Measurements from ENCODE around the gene SOST. TPM values are rescaled to one million over a fixed set of nuclear protein-coding genes. Genes with fewer than 3 reads are reported as not detected.

The SOST gene
- polyA plus RNA-seq, 3 donors, result not detected

- 5 to 7% (median 6%) methylated on average over 26 of the region's 26 CpGs for WGBS, 3 donors
- H3K27ac ChIP-seq (ENCODE audit: low read depth, low read length), result peak overlapping the region; percentile 94
Measured at GRCh38 chr17:43779145-43780125, 20.8 kb upstream of the SOST start.

- WGBS, 3 donors, result 0 to 1% (median 1%) methylated on average over 91 to 100 of the region's 100 CpGs
- H3K27ac ChIP-seq (ENCODE audit: low read depth, low read length), result peak within 1 kb of the TSS; percentile 94
Measured at GRCh38 chr17:43778337-43779144, 19.9 kb upstream of the SOST start, which contains the start of gene DUSP3. Gene DUSP3 (minus strand): TSS chr17:43778977. CDS start chr17:43778924, 53 bp downstream.

GRCh38 chr17:43774304-43775250, 16.0 kb upstream of the SOST start:
- 88 to 91% (median 90%) methylated on average over 16 of the region's 16 CpGs for WGBS, 3 donors
- no peak overlapping the region for H3K27ac ChIP-seq (ENCODE audit: low read depth, low read length)

GRCh38 chr17:43772877-43773648, 14.5 kb upstream of the SOST start:
- 55 to 81% (median 55%) methylated on average over 10 of the region's 10 CpGs for WGBS, 3 donors
- H3K27ac ChIP-seq (ENCODE audit: low read depth, low read length), result no peak overlapping the region

GRCh38 chr17:43771463-43771862, 12.9 kb upstream of the SOST start:
- H3K27ac ChIP-seq (ENCODE audit: low read depth, low read length), result no peak overlapping the region
- WGBS, 3 donors, result 88 to 95% (median 94%) methylated on average over 9 of the region's 9 CpGs

GRCh38 chr17:43770957-43771356, 12.4 kb upstream of the SOST start:
- 86 to 96% (median 90%) methylated on average over 2 of the region's 2 CpGs for WGBS, 3 donors
- no peak overlapping the region for H3K27ac ChIP-seq (ENCODE audit: low read depth, low read length)

GRCh38 chr17:43769859-43770258, 11.3 kb upstream of the SOST start:
- H3K27ac ChIP-seq (ENCODE audit: low read depth, low read length), result no peak overlapping the region

GRCh38 chr17:43769426-43769825, 10.8 kb upstream of the SOST start:
- 78 to 88% (median 81%) methylated on average over 16 of the region's 16 CpGs for WGBS, 3 donors
- no peak overlapping the region for H3K27ac ChIP-seq (ENCODE audit: low read depth, low read length)

More at GRCh38 chr17:43769859-43770258, 11.3 kb upstream of the SOST start:
- 94 to 97% (median 95%) methylated on average over 11 of the region's 11 CpGs for WGBS, 3 donors

GRCh38 chr17:43768943-43769342, 10.4 kb upstream of the SOST start:
- 86 to 95% (median 91%) methylated on average over 7 of the region's 7 CpGs for WGBS, 3 donors
- no peak overlapping the region for H3K27ac ChIP-seq (ENCODE audit: low read depth, low read length)

GRCh38 chr17:43768382-43768781, 9.8 kb upstream of the SOST start:
- H3K27ac ChIP-seq (ENCODE audit: low read depth, low read length), result no peak overlapping the region
- WGBS, 3 donors, result 20 to 64% (median 29%) methylated on average over 9 of the region's 9 CpGs

GRCh38 chr17:43767713-43768059, 9.1 kb upstream of the SOST start:
- no peak overlapping the region for H3K27ac ChIP-seq (ENCODE audit: low read depth, low read length)
- WGBS, 3 donors, result 65 to 77% (median 72%) methylated on average over 5 of the region's 5 CpGs

- WGBS, 3 donors, result 83 to 89% (median 84%) methylated on average over 6 of the region's 6 CpGs
- no peak overlapping the region for H3K27ac ChIP-seq (ENCODE audit: low read depth, low read length)
Measured at GRCh38 chr17:43767053-43767712, 8.6 kb upstream of the SOST start.

GRCh38 chr17:43766413-43767052, 7.9 kb upstream of the SOST start:
- 55 to 66% (median 61%) methylated on average over 7 of the region's 7 CpGs for WGBS, 3 donors
- H3K27ac ChIP-seq (ENCODE audit: low read depth, low read length), result no peak overlapping the region

GRCh38 chr17:43760254-43760852, 1.8 kb upstream of the SOST start:
- 6 to 14% (median 11%) methylated on average over 10 of the region's 10 CpGs for WGBS, 3 donors
- H3K27ac ChIP-seq (ENCODE audit: low read depth, low read length), result no peak overlapping the region

GRCh38 chr17:43759836-43760235, 1.2 kb upstream of the SOST start:
- 47 to 64% (median 61%) methylated on average over 7 of the region's 7 CpGs for WGBS, 3 donors
- H3K27ac ChIP-seq (ENCODE audit: low read depth, low read length), result no peak overlapping the region

- WGBS, 3 donors, result 53 to 89% (median 84%) methylated on average over 6 of the region's 6 CpGs
- H3K27ac ChIP-seq (ENCODE audit: low read depth, low read length), result no peak overlapping the region
Measured at GRCh38 chr17:43758086-43758485, 505 bp downstream of the SOST start.
